ENCODE results near the gene RNF215.
A peak's percentile ranks its signal among the peaks of the same experiment; 100 is the strongest.
"Not testable (repeated sequence)": the region's sequence is repeated elsewhere in the genome, so short reads cannot be mapped to it uniquely, and the experiment has no call there.

The RNF215 gene

DNA sequence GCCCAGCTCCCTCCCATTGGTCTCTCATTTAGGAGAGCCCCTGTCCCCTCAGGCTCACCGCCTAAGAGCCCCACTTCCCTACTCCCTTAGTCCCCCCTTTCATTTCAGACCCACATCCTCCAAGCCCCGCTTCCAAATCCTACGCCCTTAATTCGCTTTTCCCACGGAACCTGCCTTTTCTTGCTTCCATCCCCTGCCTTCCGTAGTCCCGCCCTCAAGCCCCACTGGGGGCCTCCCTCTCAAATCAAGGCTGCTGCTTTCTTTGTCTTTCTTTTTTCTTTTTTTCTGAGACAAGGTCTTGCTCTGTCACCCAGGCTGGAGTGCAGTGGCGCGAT, 30.0 kb downstream of the RNF215 start:
- DNase-seq = no peak

GRCh38 chr22:30356449-30357235, 30.6 kb downstream of the RNF215 start, which contains the start of the genes CCDC157 and SF3A1:
TSS of gene CCDC157 (plus strand) at chr22:30357007. CDS start at chr22:30366001, 8,994 bp downstream.
TSS of gene SF3A1 (minus strand) at chr22:30356894. CDS start at chr22:30356792, 102 bp downstream.
- DNase-seq = peak; percentile 85

GRCh38 chr22:30354644-30355043, 32.6 kb downstream of the RNF215 start:
- no peak for DNase-seq

GRCh38 chr22:30351226-30351625, 36.0 kb downstream of the RNF215 start:
- no peak for DNase-seq

DNA sequence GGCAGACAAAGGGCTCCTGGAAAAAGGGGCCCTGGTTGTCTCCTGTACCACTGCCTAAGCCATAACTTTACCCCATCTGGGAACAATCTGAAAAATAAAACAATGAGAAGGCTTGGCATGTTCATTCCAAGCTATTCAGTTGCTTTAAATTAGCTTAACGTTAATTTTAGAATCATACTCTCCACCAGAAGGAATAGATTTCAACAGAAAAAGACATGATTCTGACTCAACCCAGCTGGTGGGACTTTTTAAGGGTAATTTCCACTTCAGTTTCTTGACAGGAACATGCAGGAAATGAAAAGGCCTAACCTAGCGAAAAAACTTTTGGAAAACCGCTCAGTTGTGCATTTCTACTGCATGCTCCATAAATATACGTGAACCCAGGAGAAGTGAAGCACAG, 38.4 kb downstream of the RNF215 start:
- DNase-seq = no peak

DNA sequence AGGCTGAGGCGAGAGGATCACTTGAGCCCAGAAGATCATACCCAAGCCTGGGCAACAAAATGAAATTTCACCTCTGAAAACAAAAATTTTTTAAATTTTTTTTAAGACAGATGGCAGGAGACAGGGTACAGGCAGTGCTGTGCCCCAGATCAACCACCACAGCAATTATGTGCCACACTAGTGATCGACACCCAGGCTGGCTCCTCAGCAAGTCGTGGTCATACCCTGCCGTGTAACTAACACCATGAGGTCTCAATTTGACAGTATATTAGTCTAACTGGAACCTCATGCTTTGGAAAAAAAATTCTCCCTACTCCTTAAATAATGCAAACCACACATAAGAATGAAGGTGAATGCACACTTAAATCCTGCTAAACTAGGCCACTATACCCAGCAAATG, 38.8 kb downstream of the RNF215 start:
- no peak for DNase-seq

DNA sequence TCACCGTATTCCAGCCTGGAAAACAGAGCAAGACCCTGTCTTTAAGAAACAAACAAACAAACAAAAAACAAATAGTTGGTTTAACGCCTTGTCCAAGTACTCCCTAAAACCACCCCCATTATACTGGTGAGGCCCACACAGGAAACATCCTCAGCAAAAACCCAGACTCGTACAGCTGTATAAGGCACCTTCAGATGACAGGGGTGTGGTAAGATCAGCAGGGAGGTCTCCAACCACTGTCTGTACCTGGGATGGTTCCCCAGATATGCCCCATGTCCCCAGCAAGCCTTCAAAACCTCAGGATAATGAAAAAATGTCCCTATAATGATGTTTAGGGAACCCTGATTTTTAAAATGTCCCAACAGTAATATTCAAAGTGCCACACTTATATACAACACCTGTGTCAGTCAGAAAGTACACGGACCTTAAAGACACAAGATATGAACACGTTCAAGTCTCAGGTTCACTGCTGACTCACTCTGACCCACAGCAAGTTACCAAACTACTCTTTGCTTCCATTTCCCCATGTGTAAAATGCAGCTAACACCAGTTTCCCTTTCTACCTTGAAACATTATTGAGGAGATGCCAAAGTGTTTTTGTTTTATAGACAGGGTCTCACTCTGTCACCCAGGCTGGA, 39.8 kb downstream of the RNF215 start:
- no peak for DNase-seq

GRCh38 chr22:30344447-30345200, 42.6 kb downstream of the RNF215 start:
- no peak for DNase-seq

DNA sequence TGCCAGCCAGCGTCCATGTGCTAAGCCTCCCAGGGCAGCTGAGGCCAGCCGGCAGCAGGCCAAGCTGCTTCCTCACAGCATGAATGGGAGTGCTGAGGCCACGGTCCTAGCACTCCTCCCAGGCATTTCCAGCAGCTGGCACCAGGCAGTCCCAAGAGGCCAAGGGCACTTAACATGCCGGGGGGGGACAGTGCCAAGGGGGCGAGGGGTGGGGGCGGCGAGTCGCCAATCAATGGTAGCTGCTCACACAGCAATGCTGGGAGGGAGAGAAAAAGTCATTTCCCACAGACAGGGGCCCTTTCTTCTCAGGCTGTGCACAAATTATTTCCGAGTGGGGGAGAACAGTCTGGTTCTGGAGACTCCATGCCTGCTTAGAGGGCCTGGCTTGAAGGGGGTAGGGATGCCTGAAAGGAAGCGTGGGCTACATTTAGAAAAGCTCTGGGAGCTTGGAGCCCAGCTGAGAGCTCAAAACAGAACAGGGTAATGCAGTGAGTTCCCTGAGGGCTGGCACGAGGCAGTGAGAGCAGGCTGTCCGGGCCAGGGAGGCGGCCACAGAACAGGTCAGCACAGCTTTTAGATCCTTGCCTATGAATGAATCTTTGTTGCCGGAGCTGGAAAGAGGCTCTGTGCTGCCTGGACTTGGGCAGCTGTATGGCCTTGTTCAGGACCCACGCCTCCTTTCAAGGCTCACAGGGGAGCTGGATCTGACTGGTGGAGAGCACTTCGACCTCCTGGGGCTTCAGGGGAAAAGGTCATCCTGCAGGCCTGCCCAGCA, 46.1 kb downstream of the RNF215 start:
- no peak for DNase-seq

DNA sequence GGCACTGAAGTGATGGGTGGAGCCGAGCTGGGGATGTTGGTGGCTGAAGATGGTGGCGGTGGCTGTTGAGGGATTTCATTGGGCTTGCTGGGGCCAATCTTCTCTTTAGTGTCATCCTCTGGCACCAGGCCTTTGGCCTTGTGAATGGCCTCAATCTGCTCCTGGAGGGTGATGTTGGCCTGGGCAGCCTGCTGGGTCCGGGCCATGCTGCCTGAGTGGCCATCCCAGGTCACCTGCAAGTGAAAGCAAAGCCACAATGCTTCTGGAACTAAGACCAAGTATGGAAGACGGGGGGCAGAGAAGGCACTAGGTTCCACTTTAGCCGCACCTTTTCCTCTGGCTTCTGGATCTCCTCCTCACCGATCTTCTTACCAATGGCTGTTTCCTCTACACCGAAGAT, 48.4 kb downstream of the RNF215 start:
- no peak for DNase-seq

DNA sequence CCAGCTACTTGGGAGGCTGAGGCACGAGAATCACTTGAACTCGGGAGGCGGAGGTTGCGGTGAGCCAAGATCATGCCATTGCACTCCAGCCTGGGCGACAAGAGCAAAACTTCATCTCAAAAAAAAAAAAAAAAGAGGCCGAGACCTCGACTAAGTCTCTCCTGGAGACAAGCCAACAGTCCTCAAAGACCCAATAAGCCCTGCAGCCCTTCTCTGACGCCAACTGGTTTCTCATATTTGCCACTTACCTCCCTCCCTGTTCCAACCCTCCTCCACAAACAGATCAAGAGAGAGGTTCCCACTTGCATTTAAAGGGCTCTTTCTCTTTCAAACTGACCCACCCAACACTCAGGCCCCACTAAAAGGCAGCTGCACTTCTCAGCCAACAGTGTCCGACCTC, 48.9 kb downstream of the RNF215 start:
- DNase-seq = not testable (repeated sequence)

GRCh38 chr22:30337461-30337778, 49.8 kb downstream of the RNF215 start:
- no peak for DNase-seq

GRCh38 chr22:30336752-30337460, 50.3 kb downstream of the RNF215 start:
- no peak for DNase-seq

GRCh38 chr22:30335236-30335635, 52.0 kb downstream of the RNF215 start:
- no peak for DNase-seq

DNA sequence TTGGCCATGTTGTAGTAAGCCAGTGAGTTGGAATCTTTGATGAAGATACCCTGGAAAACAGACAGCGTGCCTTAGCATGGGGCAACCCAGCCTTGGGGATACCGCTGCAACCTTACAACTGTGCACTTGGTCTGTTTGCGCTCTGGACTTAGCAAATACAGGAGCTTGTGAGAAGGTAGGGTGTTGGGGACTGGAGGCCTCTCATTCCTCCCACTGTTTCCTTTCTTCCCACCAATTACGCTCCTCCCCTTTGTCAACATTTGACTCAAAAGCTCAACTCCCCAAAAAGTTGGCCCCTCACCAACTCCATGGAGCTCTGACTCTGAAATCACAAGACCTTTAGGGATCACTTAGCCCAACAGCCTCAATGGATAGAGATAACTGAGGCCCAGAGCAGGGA, 52.6 kb downstream of the RNF215 start:
- no peak for DNase-seq

GRCh38 chr22:30333707-30334087, 53.5 kb downstream of the RNF215 start:
- no peak for DNase-seq

DNA sequence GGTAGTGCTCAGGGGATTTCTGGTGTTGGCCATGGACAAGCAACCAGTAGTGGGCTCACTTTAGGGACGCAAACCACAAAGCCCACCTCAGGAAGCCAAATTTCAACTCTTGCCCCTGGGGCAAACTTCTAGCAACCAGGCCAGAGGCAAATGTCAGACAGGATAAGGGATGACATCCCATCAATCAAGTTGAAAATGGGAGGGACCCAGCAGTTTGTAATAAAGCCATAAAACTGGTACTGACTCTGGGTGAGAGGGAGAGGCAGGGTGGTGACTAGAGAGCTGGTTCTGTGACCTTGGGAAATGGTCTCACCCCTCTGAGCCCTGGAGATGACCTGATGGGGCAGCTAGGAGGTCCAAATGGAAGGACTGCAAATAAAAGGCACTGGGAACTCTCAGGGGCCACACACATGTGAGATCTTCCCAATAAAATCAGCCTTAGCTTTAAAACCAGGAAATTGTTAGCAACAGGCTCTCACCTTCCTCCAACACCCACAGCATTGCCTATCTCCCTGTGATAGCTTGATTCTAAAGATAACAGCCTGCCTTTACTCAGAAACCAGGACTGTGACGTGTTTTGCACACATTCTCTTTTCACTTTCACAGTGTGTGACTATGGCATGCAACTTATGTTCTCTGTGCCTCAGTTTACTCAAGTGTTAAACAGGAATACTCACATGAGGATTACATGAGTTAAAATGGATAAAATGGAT, 54.1 kb downstream of the RNF215 start:
- no peak for DNase-seq

DNA sequence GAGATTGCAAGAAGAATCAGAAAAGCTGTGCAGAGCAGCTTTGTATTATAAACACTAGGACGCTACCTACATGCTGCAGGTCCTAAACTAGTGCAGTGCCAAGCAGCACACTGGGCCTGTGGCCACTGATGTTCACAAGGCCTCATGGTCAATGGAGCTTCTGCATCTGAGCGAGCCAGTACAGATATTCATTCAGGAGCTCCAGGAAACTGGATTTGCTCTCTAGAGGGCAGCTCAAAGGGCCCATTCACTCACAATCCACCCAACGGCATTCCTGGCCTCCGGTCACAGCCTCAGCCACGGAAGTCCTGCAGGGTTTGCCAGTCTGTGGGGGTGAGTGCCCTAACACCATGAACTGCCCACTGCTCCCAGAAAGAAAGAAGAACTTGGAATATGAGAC, 54.7 kb downstream of the RNF215 start:
- DNase-seq = no peak
